ENCODE measurements around the gene GOLT1A. TPM values are rescaled to one million over a fixed set of nuclear protein-coding genes. Genes with fewer than 3 reads are reported as not detected.

Gene GOLT1A
- total and polyA plus RNA-seq, 2 donors (not counting 1 experiment from before 2014, with no cell fraction given) = not detected

DNA sequence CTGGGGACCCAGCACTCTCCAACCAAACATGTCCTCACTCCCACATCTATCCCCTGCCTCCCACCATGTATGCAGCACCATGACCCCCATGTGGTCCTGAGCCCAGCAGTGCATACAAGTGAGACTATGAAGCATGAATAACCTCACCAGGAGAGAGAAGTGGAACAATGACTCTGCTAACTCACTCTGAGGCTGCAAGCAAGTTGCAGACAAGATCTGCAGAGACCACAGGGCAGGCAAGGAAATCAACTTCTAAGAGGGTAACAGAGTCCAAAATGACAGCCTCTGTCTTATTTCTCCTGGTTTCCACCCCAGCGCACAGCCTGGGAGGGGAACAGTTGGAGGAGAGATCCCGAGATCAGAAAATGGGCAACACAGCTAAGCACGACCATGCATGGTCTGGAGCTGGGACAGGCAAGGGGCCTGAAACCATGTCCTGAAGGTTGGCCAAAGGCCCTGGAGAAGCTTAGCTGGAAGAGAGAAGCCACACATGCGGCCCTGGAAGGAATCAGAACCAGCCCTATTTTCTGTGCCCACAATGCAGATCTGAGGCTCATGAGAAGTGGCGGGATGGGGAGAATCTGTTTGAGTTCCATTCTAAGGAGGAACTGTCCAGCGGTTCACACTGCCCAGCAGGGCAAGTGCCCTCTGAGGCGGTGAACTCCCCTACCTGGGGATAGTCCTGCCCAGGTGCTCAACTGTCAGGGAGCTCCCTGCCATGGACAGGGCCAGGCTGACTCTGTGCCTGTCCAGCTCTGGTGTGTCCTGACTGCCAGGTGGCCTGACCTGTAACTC, 35.1 kb downstream of the GOLT1A start:
- Mint-ChIP-seq H3K27me3 (peaks cover 11% of the 10 kb centered on the region), H3K4me1 (no peaks in the 10 kb centered on the region), H3K9me3 (ENCODE audit: insufficient read depth) (no peaks in the 10 kb centered on the region), H3K4me3 (no peak overlapping the region), H3K27ac (no peak overlapping the region)
- Histone ChIP-seq H3K9me3 (ENCODE audit: control extremely low read depth in 1 of 3, control insufficient read depth in 2 of 3, insufficient read depth in 1 of 3, low read length in 2 of 3) (no peaks in the 10 kb centered on the region), H3K4me2 (replicated peaks; ENCODE audit: low read depth, low read length, poor library complexity, severe bottlenecking) (no peak overlapping the region), H3K36me3 (replicated peaks in 1 of 2; ENCODE audit: control extremely low read depth in 1 of 2, control insufficient read depth in 1 of 2, extremely low read depth in 1 of 2, insufficient read depth in 2 of 2, low read length in 1 of 2) (no peaks in the 10 kb centered on the region), H3K27me3 (replicated peaks in 1 of 4; ENCODE audit: control extremely low read depth in 1 of 4, control insufficient read depth in 3 of 4, insufficient read depth in 4 of 4, low read length in 3 of 4) (peaks cover 0 to 4% (median 0%) of the 10 kb centered on the region in 4 experiments), H2AFZ (ENCODE audit: insufficient read depth, low read depth, low read length, poor library complexity, severe bottlenecking) (no peak overlapping the region), H4K20me1 (ENCODE audit: control insufficient read depth, insufficient read depth, low read length, poor library complexity, severe bottlenecking) (no peaks in the 10 kb centered on the region), H3K27ac (ENCODE audit: low read length in 2 of 2) (no peak overlapping the region), H3K79me2 (ENCODE audit: control insufficient read depth, insufficient read depth, low read length) (no peaks in the 10 kb centered on the region), H3K4me1 (ENCODE audit: control insufficient read depth in 2 of 2, insufficient read depth in 2 of 2, low read length in 2 of 2) (no peaks in the 10 kb centered on the region), H3K4me3 (ENCODE audit: control extremely low read depth in 1 of 5, extremely low read depth in 1 of 5, insufficient read depth in 1 of 5, low read depth in 2 of 5, low read length in 4 of 5) (no peak overlapping the region), H3K9ac (ENCODE audit: low read length) (no peak overlapping the region)
- ChIA-PET POLR2A (no interaction called here), CTCF (interaction anchor here (3.1 kb wide), 1 partner anchor 16 kb away, joined by 9 read pairs; no protein-coding TSS in a partner anchor)
- 81% methylated on average over 7 of the region's 7 CpGs for WGBS (ENCODE audit: insufficient coverage)
- DNase-seq (no peak), ATAC-seq (ENCODE audit: low read depth) (no peak)
- intact Hi-C loops (cut with micrococcal nuclease) = no loop called here
- TF ChIP-seq, protein P1, sequence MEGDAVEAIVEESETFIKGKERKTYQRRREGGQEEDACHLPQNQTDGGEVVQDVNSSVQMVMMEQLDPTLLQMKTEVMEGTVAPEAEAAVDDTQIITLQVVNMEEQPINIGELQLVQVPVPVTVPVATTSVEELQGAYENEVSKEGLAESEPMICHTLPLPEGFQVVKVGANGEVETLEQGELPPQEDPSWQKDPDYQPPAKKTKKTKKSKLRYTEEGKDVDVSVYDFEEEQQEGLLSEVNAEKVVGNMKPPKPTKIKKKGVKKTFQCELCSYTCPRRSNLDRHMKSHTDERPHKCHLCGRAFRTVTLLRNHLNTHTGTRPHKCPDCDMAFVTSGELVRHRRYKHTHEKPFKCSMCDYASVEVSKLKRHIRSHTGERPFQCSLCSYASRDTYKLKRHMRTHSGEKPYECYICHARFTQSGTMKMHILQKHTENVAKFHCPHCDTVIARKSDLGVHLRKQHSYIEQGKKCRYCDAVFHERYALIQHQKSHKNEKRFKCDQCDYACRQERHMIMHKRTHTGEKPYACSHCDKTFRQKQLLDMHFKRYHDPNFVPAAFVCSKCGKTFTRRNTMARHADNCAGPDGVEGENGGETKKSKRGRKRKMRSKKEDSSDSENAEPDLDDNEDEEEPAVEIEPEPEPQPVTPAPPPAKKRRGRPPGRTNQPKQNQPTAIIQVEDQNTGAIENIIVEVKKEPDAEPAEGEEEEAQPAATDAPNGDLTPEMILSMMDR (IDR thresholded peaks at IDR 0.05) = no peak
- no peak for TF ChIP-seq EZH2 (IDR thresholded peaks at IDR 0.05; ENCODE audit: borderline replicate concordance, insufficient read depth, low read depth, low read length, poor library complexity, severe bottlenecking)

GRCh38 chr1:204177133-204177532, 36.7 kb downstream of the GOLT1A start:
- no peak overlapping the region for H2AFZ ChIP-seq (ENCODE audit: insufficient read depth, low read depth, low read length, poor library complexity, severe bottlenecking)
- 33% methylated on average over 4 of the region's 4 CpGs for WGBS (ENCODE audit: insufficient coverage)
- H3K4me2 ChIP-seq (replicated peaks; ENCODE audit: low read depth, low read length, poor library complexity, severe bottlenecking) = no peak overlapping the region
- intact Hi-C loops (cut with micrococcal nuclease) = no loop called here
- Mint-ChIP-seq H3K9me3 (ENCODE audit: insufficient read depth) (peaks cover 1% of the 10 kb centered on the region), H3K27me3 (peaks cover 15% of the 10 kb centered on the region), H3K4me3 (no peak overlapping the region), H3K27ac (no peak overlapping the region), H3K4me1 (no peaks in the 10 kb centered on the region)
- ChIA-PET POLR2A (no interaction called here), CTCF (interaction anchor here (1.3 to 3.1 kb wide), 2 partner anchors 12 to 14 kb away, joined by 3 to 9 read pairs; no protein-coding TSS in a partner anchor)
- DNase-seq (no peak), ATAC-seq (ENCODE audit: low read depth) (no peak)
- no peak overlapping the region for H3K27ac ChIP-seq (ENCODE audit: low read length in 2 of 2)
- H3K4me3 ChIP-seq (ENCODE audit: control extremely low read depth in 1 of 5, extremely low read depth in 1 of 5, insufficient read depth in 1 of 5, low read depth in 2 of 5, low read length in 4 of 5) = no peak overlapping the region
- H3K79me2 ChIP-seq (ENCODE audit: control insufficient read depth, insufficient read depth, low read length) = no peaks in the 10 kb centered on the region
- no peaks in the 10 kb centered on the region for H4K20me1 ChIP-seq (ENCODE audit: control insufficient read depth, insufficient read depth, low read length, poor library complexity, severe bottlenecking)
- no peaks in the 10 kb centered on the region for H3K4me1 ChIP-seq (ENCODE audit: control insufficient read depth in 2 of 2, insufficient read depth in 2 of 2, low read length in 2 of 2)
- H3K27me3 ChIP-seq (replicated peaks in 1 of 4; ENCODE audit: control extremely low read depth in 1 of 4, control insufficient read depth in 3 of 4, insufficient read depth in 4 of 4, low read length in 3 of 4) = peaks cover 0 to 8% (median 0%) of the 10 kb centered on the region in 4 experiments
- H3K9ac ChIP-seq (ENCODE audit: low read length) = no peak overlapping the region
- peaks cover 0 to 4% (median 2%) of the 10 kb centered on the region in 3 donors for H3K9me3 ChIP-seq (ENCODE audit: control extremely low read depth in 1 of 3, control insufficient read depth in 2 of 3, insufficient read depth in 1 of 3, low read length in 2 of 3)
- TF ChIP-seq, protein P1 (IDR thresholded peaks at IDR 0.05) = no peak
- TF ChIP-seq EZH2 (IDR thresholded peaks at IDR 0.05; ENCODE audit: borderline replicate concordance, insufficient read depth, low read depth, low read length, poor library complexity, severe bottlenecking) = no peak
- no peaks in the 10 kb centered on the region for H3K36me3 ChIP-seq (replicated peaks in 1 of 2; ENCODE audit: control extremely low read depth in 1 of 2, control insufficient read depth in 1 of 2, extremely low read depth in 1 of 2, insufficient read depth in 2 of 2, low read length in 1 of 2)
